Cardiac fibroblast (primary cell): ENCODE data around the gene CPEB1.
"Not testable (repeated sequence)": the region's sequence is repeated elsewhere in the genome, so short reads cannot be mapped to it uniquely, and the experiment has no call there.

Source experiments
- DNase-seq, 2 donors: peaks; one replicate each; pipeline versions ENCODE4 v3.0.0 to v3.0.0-alpha.2; 2010; ENCODE audit warnings: low read depth in 2 of 2
- H3K4me3 ChIP-seq, 2 donors: replicated peaks in 1 of 2; 1 replicate in 1 of 2; 2 replicates in 1 of 2; pipeline ENCODE4 v1.5.1; 2011; ENCODE audit warnings: low read depth in 2 of 2, low read length in 2 of 2, mild to moderate bottlenecking in 2 of 2, moderate library complexity in 1 of 2
- CTCF ChIP-seq: IDR thresholded peaks from one replicate; pipeline ENCODE4 v1.5.1; 2011; ENCODE audit warnings: low read depth, mild to moderate bottlenecking, low read length, inconsistent platforms

The CPEB1 gene

DNA sequence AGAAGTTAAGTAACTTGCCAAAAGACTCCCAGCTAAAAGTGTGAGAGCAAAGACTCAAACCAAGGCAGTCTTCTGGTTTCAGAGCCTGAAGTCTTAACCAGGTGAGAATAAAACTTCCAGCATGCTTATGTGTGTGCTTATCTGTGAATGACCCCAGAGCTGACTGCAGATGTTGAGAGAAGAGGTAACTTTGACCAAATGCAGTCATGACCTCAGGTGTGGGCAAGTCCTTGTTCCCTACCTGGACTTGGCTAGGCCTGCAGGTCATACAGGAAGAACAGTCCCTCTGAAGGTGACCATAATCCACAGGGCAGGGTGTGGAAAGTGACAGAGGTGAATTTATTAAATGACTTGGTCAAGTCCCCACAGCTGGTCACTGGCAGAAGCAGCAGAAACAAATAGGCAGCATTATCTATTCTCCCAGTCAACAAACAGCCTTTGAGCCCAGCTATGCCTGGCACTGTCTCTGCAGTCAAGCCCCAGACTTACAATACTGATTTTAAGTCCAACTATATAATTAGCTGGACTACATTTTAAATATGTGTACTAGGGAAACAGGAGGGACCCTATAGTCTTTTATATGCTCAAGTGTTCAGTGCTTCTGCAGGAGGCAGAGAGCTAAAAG lies 3.0 kb upstream of the CPEB1 start:
- no peak for DNase-seq
- no peak overlapping the region for H3K4me3 ChIP-seq
- TF ChIP-seq CTCF: no peak

- TF ChIP-seq CTCF: no peak
- no peak overlapping the region for H3K4me3 ChIP-seq
- no peak for DNase-seq
Measured at GRCh38 chr15:82649226-82649999, 2.2 kb upstream of the CPEB1 start.

GRCh38 chr15:82648257-82649103 lies 1.3 kb upstream of the CPEB1 start:
- TF ChIP-seq CTCF: no peak
- peak overlapping the region in 1 of 2 donors; percentile 32 for H3K4me3 ChIP-seq
- DNase-seq: peak; percentile 3 to 8

DNA sequence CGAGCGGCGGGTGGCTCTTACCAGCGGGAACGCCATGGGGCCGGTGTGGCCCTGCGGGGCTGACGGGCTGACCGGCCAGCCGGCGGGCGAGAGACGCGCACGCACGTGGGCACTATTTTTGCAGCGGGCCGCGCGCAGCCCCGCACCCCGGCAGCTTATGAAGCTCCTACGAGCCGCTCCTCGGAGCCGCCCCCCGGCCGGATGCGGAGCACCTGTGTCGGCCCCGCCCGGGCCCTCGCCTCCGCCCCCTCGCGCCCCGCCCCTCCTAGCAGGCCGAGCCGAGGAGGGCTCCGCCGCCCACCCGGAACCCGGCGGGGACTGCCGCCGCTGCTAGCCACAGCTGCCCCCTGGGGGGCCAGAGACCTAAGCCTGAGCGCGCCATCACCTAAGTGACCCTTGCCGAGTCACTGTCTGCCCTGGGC lies 683 bp upstream of the CPEB1 start:
- no peak for DNase-seq
- peak overlapping the region; percentile 32 to 37 for H3K4me3 ChIP-seq

DNA sequence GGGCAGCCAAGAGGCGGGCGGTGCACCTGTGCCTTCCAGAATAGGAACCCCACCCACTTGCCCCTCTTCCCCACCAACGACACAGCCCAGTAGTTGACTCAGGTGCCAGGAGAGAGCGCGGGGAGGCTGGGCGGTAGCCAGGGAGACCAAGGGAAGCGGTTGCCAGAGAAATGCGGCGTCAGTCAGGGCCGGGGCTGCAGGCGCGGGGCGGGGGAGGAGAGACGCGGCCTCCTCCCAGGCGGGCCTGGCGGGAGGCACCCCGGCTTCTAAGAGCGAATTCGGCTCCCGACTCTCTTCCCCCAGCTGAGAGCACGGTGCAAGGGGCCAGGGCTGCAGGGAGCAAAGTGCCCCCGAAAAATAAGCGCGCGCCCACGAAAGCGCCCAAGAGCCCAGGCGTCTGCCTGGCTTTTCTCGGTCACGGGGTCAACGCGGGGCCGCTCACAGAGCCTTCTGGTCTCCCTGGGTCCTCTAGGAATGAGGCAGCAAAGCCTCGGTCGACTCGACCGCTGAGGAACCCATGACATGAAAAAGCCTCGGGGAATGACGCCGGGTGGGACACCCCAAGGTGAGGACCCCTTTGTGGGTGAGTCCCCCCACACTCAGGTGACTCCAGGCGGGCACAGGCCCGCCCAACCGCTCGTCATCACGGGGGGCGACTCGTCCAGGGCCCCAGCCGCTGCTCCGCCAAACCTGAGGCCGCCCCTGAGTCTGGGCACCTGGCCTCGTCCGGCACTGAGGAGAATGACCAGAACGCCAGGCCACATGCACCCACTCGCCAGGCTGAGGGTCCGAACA lies 716 bp downstream of the CPEB1 start:
- TF ChIP-seq CTCF: no peak
- no peak for DNase-seq
- H3K4me3 ChIP-seq: no peak overlapping the region

More for the DNA sequence above, 683 bp upstream of the CPEB1 start:
- no peak for TF ChIP-seq CTCF

DNA sequence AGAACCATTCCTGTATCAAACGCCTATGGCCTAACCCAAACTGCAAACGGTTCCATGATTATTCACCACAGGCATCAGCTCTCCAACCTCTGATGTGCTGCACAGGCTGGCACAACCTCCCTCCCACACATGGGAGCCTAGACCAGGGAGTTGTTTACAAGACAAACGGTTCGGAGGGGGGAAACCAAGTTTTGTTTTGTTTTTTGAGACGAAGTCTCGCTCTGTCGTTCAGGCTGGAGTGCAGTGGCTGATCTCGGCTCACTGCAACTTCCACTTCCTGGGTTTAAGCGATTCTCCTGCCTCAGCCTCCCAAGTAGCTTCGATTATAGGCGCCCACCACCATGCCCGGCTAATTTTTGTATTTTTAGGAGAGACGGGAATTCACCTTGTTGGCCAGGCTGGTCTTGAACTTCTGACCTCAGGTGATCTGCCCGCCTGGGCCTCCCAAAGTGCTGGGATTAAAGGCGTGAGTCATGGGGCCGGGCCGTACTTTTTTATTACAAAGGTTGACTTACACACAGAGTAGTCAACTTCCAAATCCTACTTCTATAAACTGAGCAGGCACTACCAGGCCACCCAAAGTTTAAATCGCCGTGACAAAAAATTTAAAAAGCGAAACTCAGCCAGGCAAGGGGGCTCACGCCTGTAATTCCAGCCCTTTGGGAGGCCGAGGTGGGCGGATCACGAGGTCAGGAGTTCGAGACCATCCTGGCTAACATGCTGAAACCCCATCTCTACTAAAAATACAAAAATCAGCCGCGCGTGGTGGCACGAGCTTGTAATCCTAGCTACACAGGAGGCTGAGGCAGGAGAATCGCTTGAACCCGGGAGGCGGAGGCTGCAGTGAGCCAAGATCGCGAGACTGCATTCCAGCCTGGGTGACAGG lies 2.0 kb downstream of the CPEB1 start:
- not testable (repeated sequence) for DNase-seq, H3K4me3 ChIP-seq
